ENCODE measurements around the gene KRT72.

The KRT72 gene

DNA sequence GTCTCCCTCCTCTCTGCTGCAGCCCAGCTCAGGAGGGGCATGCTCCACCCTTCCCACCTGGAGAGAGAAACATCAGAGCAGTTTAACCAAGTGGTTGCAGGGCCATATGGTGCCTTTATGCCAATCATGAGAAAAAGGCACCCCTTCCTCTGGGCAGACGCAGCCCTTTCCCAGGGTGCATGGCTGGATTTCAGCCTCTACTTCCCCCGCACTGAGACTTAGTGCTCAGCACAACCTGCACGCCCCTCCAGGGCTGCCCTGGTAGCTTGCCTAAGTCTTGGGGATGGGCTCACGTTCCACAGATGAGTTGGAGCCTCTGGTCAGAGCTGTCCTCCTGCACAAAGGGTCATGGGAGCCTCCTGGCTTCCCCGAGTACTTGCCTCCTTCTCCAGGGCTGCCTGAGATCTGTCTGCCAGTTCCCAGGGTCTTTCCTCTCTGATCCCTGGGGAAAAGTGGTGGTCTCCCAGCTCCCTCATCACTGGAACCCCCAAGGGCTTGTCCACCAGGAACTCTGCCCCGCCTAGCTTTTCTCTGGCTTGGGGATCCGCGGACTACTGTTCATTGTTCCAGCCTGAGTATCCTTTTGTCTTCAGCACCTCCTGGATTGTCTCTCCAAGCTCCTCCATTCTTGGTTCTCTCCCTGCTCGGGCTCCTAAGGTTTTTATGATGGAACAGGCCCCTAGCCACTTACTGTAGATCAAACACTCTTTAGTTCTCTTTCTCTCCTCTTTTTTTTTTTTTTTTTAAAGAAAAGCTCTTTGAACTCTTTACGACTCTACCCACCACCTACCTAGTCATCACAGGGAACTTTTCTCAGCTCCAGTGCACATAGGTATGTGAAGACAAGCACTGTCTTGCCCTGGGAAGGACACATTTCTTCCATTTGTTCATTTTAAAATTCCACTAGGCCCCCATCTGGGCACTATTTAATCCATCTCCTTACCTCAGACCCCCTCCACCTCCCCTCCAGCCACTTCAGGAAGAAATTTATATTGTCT, 21.5 kb downstream of the KRT72 start:
- in situ Hi-C loops (cut with HindIII; ENCODE audit: low pct_unique_long_range_greater_than_20kb, low sequenced_read_pairs), result no loop called here
- DNase-seq (ENCODE audit: low read depth in 1 of 2, low spot score in 1 of 2), result no peak
- TF ChIP-seq JUND (IDR thresholded peaks at IDR 0.05; ENCODE audit: low read depth), result no peak

DNA sequence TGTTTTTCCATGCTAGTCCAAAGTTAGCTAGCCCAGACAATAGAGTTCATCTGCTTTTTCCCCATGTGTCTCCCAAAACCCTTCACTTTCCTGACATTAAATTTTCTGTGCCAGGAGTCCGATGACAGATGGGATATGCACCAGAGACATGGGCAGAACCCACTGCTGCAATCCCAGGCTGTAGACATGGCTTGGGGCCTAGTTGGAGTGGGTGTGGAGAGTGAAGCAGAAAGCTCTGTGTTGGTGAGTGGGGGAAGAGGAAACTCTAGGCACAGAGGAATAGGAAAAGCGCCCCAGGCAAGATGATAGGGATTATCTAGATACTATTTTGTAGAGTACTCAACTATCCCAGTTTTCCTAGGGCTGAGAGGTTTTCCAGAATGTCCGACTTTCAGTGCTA, 22.8 kb downstream of the KRT72 start:
- TF ChIP-seq JUND (IDR thresholded peaks at IDR 0.05; ENCODE audit: low read depth), result no peak
- DNase-seq (ENCODE audit: low read depth in 1 of 2, low spot score in 1 of 2), result no peak
- in situ Hi-C loops (cut with HindIII; ENCODE audit: low pct_unique_long_range_greater_than_20kb, low sequenced_read_pairs), result no loop called here

DNA sequence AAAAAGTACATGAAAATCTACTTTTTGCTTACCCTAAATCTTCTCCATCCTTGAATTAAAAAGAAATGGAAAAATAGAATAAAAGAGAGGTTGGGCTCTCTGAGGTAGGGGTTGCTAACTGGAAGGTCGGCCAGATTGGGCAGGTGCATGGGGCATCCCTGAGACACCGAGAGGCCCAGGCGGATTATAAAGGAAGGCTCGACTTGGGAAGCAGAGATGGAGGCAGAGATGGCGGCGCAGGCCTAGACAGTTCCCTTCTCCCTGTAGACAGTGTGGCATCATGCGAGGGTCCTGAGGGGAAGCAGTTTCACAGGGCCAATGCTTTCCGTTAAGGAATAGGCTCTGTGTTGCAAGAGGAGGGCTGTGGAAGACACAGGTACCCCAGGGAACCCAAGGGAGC, 23.9 kb downstream of the KRT72 start:
- TF ChIP-seq JUND (IDR thresholded peaks at IDR 0.05; ENCODE audit: low read depth), result no peak
- in situ Hi-C loops (cut with HindIII; ENCODE audit: low pct_unique_long_range_greater_than_20kb, low sequenced_read_pairs), result no loop called here
- no peak for DNase-seq (ENCODE audit: low read depth in 1 of 2, low spot score in 1 of 2)

DNA sequence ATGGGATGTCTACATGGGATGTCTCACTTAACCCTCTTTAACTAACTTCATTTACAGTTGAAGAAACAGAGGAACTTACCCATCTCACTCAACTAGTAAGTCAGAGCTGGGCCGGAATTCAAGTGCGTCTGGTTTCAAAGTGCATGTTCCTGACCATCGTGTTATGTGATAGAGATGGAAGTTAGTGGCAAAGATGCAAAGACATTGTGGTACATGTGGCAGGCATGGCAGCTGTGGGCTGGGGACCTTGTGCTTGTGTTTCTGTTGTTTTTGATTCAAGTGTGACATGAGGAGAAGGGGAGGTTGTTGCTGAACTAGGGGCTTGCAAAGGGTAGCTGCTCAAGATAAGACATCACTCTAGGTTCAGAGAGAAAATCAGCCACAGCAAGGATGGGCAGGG, 25.3 kb downstream of the KRT72 start:
- no peak for TF ChIP-seq JUND (IDR thresholded peaks at IDR 0.05; ENCODE audit: low read depth)
- in situ Hi-C loops (cut with HindIII; ENCODE audit: low pct_unique_long_range_greater_than_20kb, low sequenced_read_pairs), result no loop called here
- no peak for DNase-seq (ENCODE audit: low read depth in 1 of 2, low spot score in 1 of 2)

DNA sequence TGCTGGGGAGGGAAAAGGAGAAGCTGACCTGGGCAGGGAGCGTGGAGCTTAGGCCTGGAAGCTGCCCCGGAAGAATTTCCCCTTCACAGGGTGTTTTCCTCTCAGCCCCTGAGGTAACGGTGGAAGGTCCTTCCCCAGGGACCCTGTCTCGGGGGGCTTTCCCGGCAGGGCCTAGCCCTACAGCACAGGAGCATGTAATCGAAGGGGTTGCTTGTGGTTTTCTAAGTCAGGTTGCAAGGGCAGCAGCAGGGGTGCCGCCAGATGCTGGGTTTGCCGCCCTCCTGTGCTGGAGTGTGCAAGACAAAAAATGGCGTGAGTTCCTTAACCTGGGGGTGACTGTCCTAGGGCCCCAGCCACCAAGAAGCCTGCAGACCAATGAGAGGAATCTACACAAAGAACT, 26.0 kb downstream of the KRT72 start:
- no peak for TF ChIP-seq JUND (IDR thresholded peaks at IDR 0.05; ENCODE audit: low read depth)
- in situ Hi-C loops (cut with HindIII; ENCODE audit: low pct_unique_long_range_greater_than_20kb, low sequenced_read_pairs), result no loop called here
- no peak for DNase-seq (ENCODE audit: low read depth in 1 of 2, low spot score in 1 of 2)

DNA sequence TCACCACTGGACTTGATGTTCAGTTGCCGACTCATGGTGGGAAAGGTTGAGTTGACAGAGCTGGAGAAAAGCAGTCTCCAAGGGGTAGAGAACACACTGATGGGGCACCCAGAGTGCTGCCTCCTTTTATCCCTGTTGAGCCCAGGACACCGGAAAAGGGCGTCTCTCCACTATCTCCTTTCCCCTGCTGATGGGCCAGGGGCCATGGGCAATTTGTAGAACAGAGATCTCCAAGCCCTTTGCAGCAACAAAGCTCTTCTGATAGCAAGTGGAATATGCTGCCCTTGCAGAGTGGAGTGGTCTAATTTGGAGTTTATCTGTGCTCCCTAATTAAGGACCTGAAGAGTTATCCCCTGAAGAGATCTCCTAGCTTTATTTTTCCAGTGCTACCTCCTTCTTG, 27.5 kb downstream of the KRT72 start, which contains the start of gene KRT74:
TSS of gene KRT74 (minus strand) at position 101 of the 400 bp plus-strand sequence. CDS start at position 35, 66 bp downstream.
- DNase-seq (ENCODE audit: low read depth in 1 of 2, low spot score in 1 of 2), result no peak
- in situ Hi-C loops (cut with HindIII; ENCODE audit: low pct_unique_long_range_greater_than_20kb, low sequenced_read_pairs), result no loop called here
- no peak for TF ChIP-seq JUND (IDR thresholded peaks at IDR 0.05; ENCODE audit: low read depth)

DNA sequence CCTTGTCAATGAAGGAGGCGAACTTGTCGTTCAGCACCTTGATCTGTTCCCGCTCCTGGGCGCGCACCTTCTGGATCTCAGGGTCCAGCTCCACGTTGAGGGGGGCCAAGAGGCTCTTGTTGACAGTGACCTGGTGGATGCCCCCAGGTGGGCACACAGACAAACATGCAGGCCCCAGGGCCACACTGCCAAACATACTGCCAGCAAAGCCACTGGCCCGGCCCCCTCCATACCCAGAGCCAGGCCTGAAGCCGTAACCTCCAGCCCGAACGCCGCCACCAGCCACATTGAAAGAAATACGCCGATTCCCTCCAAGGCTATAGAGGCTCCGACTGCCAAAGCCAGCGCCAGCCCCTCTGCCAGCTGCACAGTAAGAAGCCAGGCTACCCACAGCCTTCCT, 28.0 kb downstream of the KRT72 start:
- no peak for TF ChIP-seq JUND (IDR thresholded peaks at IDR 0.05; ENCODE audit: low read depth)
- DNase-seq (ENCODE audit: low read depth in 1 of 2, low spot score in 1 of 2), result no peak
- in situ Hi-C loops (cut with HindIII; ENCODE audit: low pct_unique_long_range_greater_than_20kb, low sequenced_read_pairs), result no loop called here

DNA sequence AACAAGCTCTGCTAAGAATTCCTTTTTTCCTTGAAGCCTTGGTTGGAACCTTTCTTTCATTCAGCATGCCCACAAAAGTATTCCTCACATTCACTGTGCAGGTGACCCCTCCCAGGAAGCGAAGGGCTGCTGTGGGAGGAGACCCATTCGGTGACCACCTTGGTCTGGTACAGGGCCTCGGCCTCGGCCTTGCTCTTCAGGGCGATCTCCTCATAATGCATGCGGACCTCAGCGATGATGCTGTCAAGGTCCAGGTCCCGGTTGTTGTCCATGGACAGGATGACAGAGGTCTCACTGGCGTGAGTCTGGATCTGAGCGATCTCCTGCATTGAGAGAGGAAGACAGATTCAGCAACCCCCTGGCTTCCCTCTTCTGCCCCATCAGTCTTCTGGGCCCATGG, 30.8 kb downstream of the KRT72 start:
- in situ Hi-C loops (cut with HindIII; ENCODE audit: low pct_unique_long_range_greater_than_20kb, low sequenced_read_pairs), result no loop called here
- DNase-seq (ENCODE audit: low read depth in 1 of 2, low spot score in 1 of 2), result no peak
- no peak for TF ChIP-seq JUND (IDR thresholded peaks at IDR 0.05; ENCODE audit: low read depth)

DNA sequence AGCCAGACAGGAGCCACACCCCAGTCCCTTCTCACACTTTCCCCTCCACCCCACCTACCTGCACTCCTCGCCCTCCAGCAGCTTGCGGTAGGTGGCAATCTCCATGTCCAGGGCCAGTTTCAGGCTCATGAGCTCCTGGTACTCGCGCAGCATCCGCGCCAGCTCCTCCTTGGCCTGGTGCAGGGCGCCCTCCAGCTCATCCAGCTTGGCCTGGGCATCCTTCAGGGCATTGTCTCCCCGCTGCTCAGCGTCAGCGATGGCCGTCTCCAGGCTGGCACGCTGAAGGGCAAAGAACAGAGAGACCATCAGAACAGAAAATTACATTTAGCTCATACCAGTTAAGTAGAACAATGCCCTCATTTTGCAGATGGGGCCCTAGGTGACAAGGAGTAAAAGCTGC, 33.2 kb downstream of the KRT72 start:
- no peak for DNase-seq (ENCODE audit: low read depth in 1 of 2, low spot score in 1 of 2)
- in situ Hi-C loops (cut with HindIII; ENCODE audit: low pct_unique_long_range_greater_than_20kb, low sequenced_read_pairs), result no loop called here
- no peak for TF ChIP-seq JUND (IDR thresholded peaks at IDR 0.05; ENCODE audit: low read depth)

DNA sequence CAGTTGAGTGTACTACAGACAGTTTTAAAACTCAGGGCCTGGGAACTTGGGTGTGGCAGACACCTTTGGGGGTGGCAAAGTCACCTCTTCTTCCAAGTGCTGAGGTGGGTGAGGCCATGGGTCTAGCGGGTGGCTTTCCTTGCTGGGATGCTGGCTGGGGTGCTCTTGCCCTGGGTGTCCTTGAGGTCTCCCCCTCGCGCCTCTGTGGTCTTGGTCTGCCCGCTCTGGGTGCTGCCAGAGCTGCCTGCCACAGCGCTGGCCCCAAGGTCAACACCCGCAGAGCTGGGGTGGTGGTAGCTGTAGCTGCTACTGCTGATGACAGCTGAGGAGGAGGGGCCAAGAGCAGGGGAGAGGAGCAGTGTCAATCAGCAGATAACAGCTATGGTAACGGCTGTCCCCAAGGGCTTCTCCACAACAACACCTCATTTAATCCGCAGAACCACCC, 34.4 kb downstream of the KRT72 start:
- in situ Hi-C loops (cut with HindIII; ENCODE audit: low pct_unique_long_range_greater_than_20kb, low sequenced_read_pairs), result no loop called here

DNA sequence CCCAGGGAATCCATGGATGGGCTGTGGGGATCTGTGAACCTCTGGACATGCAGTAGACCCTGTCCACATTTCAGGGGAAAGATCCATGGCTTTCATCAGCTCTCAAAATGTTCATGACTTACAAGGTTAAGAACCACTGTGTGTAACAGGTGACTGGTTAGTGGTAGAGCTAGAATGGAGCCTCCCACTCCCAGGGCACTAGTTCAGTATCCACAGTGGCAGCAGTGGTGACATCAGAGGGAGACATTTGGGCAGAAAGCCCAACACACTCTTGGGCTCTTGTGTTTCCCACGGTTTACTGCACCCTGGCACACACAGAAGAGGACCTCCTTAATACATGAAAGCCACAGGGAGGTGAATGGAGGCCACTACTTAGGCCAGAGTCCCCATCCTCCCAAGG, 36.7 kb downstream of the KRT72 start:
- DNase-seq (ENCODE audit: low read depth in 1 of 2, low spot score in 1 of 2), result no peak
- TF ChIP-seq JUND (IDR thresholded peaks at IDR 0.05; ENCODE audit: low read depth), result no peak
- in situ Hi-C loops (cut with HindIII; ENCODE audit: low pct_unique_long_range_greater_than_20kb, low sequenced_read_pairs), result no loop called here

More for the DNA sequence above, 34.4 kb downstream of the KRT72 start:
- TF ChIP-seq JUND (IDR thresholded peaks at IDR 0.05; ENCODE audit: low read depth), result no peak
- no peak for DNase-seq (ENCODE audit: low read depth in 1 of 2, low spot score in 1 of 2)

DNA sequence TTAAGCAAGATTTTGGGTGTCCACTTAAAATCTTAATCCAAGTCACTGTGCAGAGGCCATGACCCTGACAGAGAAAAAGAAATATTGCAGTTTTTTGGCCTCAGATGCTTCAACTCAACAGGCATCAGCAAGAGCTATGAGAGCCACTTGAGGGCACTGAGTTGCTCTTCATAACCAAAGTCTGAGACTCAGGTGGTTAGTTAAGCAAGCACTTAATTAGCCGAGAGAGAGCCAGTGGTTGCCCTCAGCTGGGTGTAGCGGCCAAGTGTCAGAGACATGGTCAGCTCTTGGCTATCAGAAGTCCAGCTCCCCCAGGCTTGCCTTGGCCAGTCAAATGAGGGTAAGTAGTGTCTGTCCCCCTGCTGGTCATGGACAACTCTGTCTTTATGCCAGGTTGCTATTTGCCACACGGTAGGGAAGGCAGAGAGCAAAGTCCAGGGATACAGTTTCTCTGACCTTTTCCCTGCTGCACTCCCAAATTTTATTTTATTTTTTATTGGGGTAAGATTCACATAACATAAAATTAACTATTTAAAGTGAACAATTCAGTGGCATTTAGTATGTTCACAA, 39.3 kb downstream of the KRT72 start:
- no peak for TF ChIP-seq JUND (IDR thresholded peaks at IDR 0.05; ENCODE audit: low read depth)
- in situ Hi-C loops (cut with HindIII; ENCODE audit: low pct_unique_long_range_greater_than_20kb, low sequenced_read_pairs), result no loop called here
- peak in 1 of 2 experiments; percentile 39 for DNase-seq (ENCODE audit: low read depth in 1 of 2, low spot score in 1 of 2)

DNA sequence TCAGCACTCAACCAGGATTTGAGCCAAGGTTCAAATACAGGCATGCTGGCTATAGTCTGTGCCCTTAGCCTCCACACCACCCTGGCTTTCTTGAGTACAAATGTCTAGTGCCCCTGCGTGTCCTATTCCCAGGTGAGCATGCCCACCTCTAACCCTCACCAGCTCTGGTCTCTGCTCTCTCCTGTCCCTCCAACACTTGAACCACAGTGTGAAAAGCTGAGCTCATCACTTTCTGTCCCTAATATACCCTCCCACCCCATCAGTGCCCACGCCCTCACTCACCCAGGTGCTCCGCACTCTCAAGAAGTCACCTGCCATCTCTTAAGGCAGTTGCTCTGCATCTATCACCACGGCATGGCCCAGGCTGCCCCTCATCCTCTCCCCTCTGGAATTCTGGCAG, 41.3 kb downstream of the KRT72 start:
- in situ Hi-C loops (cut with HindIII; ENCODE audit: low pct_unique_long_range_greater_than_20kb, low sequenced_read_pairs), result no loop called here
- no peak for DNase-seq (ENCODE audit: low read depth in 1 of 2, low spot score in 1 of 2)
- TF ChIP-seq JUND (IDR thresholded peaks at IDR 0.05; ENCODE audit: low read depth), result no peak

Measured in T47D (cell line).